ENCODE results near the gene TOX3.

TOX3 gene

GRCh38 chr16:52441886-52442285, 105.1 kb downstream of the TOX3 start:
- Histone ChIP-seq H3K27me3 (ENCODE audit: control insufficient read depth, insufficient read depth, low read length) (no peaks in the 10 kb centered on the region), H3K4me3 (ENCODE audit: low read length) (no peak overlapping the region), H3K27ac (ENCODE audit: low read depth, low read length) (no peak overlapping the region), H3K9ac (ENCODE audit: low read length) (no peak overlapping the region), H3K4me1 (ENCODE audit: control insufficient read depth, insufficient read depth, low read length) (no peaks in the 10 kb centered on the region), H3K36me3 (ENCODE audit: control insufficient read depth, insufficient read depth, low read length) (peaks cover 6% of the 10 kb centered on the region)

GRCh38 chr16:52440248-52440647, 106.7 kb downstream of the TOX3 start:
- Histone ChIP-seq H3K4me1 (ENCODE audit: control insufficient read depth, insufficient read depth, low read length) (no peaks in the 10 kb centered on the region), H3K27ac (ENCODE audit: low read depth, low read length) (no peak overlapping the region), H3K27me3 (ENCODE audit: control insufficient read depth, insufficient read depth, low read length) (no peaks in the 10 kb centered on the region), H3K36me3 (ENCODE audit: control insufficient read depth, insufficient read depth, low read length) (peaks cover 6% of the 10 kb centered on the region), H3K4me3 (ENCODE audit: low read length) (no peak overlapping the region), H3K9ac (ENCODE audit: low read length) (no peak overlapping the region)

GRCh38 chr16:52439750-52440149, 107.2 kb downstream of the TOX3 start:
- H3K4me3 ChIP-seq (ENCODE audit: low read length): no peak overlapping the region
- H3K27ac ChIP-seq (ENCODE audit: low read depth, low read length): no peak overlapping the region
- no peaks in the 10 kb centered on the region for H3K4me1 ChIP-seq (ENCODE audit: control insufficient read depth, insufficient read depth, low read length)
- H3K36me3 ChIP-seq (ENCODE audit: control insufficient read depth, insufficient read depth, low read length): peaks cover 6% of the 10 kb centered on the region
- no peaks in the 10 kb centered on the region for H3K27me3 ChIP-seq (ENCODE audit: control insufficient read depth, insufficient read depth, low read length)
- no peak overlapping the region for H3K9ac ChIP-seq (ENCODE audit: low read length)

GRCh38 chr16:52439171-52439701, 107.7 kb downstream of the TOX3 start:
- H3K27ac ChIP-seq (ENCODE audit: low read depth, low read length): no peak overlapping the region
- peaks cover 6% of the 10 kb centered on the region for H3K36me3 ChIP-seq (ENCODE audit: control insufficient read depth, insufficient read depth, low read length)
- no peak overlapping the region for H3K9ac ChIP-seq (ENCODE audit: low read length)
- no peak overlapping the region for H3K4me3 ChIP-seq (ENCODE audit: low read length)
- no peaks in the 10 kb centered on the region for H3K27me3 ChIP-seq (ENCODE audit: control insufficient read depth, insufficient read depth, low read length)
- no peaks in the 10 kb centered on the region for H3K4me1 ChIP-seq (ENCODE audit: control insufficient read depth, insufficient read depth, low read length)

- H3K27ac ChIP-seq (ENCODE audit: low read depth, low read length): no peak overlapping the region
- H3K4me1 ChIP-seq (ENCODE audit: control insufficient read depth, insufficient read depth, low read length): no peaks in the 10 kb centered on the region
- no peak overlapping the region for H3K9ac ChIP-seq (ENCODE audit: low read length)
Observed at GRCh38 chr16:52437277-52437670, 109.7 kb downstream of the TOX3 start.

GRCh38 chr16:52436339-52437276, 110.3 kb downstream of the TOX3 start:
- H3K27me3 ChIP-seq (ENCODE audit: control insufficient read depth, insufficient read depth, low read length): no peaks in the 10 kb centered on the region
- H3K36me3 ChIP-seq (ENCODE audit: control insufficient read depth, insufficient read depth, low read length): peaks cover 6% of the 10 kb centered on the region
- H3K4me3 ChIP-seq (ENCODE audit: low read length): no peak overlapping the region
- H3K27ac ChIP-seq (ENCODE audit: low read depth, low read length): no peak overlapping the region
- H3K9ac ChIP-seq (ENCODE audit: low read length): no peak overlapping the region
- H3K4me1 ChIP-seq (ENCODE audit: control insufficient read depth, insufficient read depth, low read length): no peaks in the 10 kb centered on the region

More at GRCh38 chr16:52437277-52437670, 109.7 kb downstream of the TOX3 start:
- H3K36me3 ChIP-seq (ENCODE audit: control insufficient read depth, insufficient read depth, low read length): peaks cover 6% of the 10 kb centered on the region
- H3K27me3 ChIP-seq (ENCODE audit: control insufficient read depth, insufficient read depth, low read length): no peaks in the 10 kb centered on the region
- no peak overlapping the region for H3K4me3 ChIP-seq (ENCODE audit: low read length)

GRCh38 chr16:52434224-52434623, 112.7 kb downstream of the TOX3 start:
- Histone ChIP-seq H3K27ac (ENCODE audit: low read depth, low read length) (no peak overlapping the region), H3K9ac (ENCODE audit: low read length) (no peak overlapping the region), H3K4me1 (ENCODE audit: control insufficient read depth, insufficient read depth, low read length) (no peaks in the 10 kb centered on the region), H3K4me3 (ENCODE audit: low read length) (no peak overlapping the region), H3K36me3 (ENCODE audit: control insufficient read depth, insufficient read depth, low read length) (peaks cover 3% of the 10 kb centered on the region), H3K27me3 (ENCODE audit: control insufficient read depth, insufficient read depth, low read length) (no peaks in the 10 kb centered on the region)

GRCh38 chr16:52433643-52434042, 113.3 kb downstream of the TOX3 start:
- no peaks in the 10 kb centered on the region for H3K27me3 ChIP-seq (ENCODE audit: control insufficient read depth, insufficient read depth, low read length)
- no peaks in the 10 kb centered on the region for H3K36me3 ChIP-seq (ENCODE audit: control insufficient read depth, insufficient read depth, low read length)
- H3K27ac ChIP-seq (ENCODE audit: low read depth, low read length): no peak overlapping the region
- no peak overlapping the region for H3K4me3 ChIP-seq (ENCODE audit: low read length)
- H3K4me1 ChIP-seq (ENCODE audit: control insufficient read depth, insufficient read depth, low read length): no peaks in the 10 kb centered on the region
- no peak overlapping the region for H3K9ac ChIP-seq (ENCODE audit: low read length)

- Histone ChIP-seq H3K27ac (ENCODE audit: low read depth, low read length) (no peak overlapping the region), H3K27me3 (ENCODE audit: control insufficient read depth, insufficient read depth, low read length) (no peaks in the 10 kb centered on the region), H3K36me3 (ENCODE audit: control insufficient read depth, insufficient read depth, low read length) (no peaks in the 10 kb centered on the region), H3K4me3 (ENCODE audit: low read length) (no peak overlapping the region), H3K9ac (ENCODE audit: low read length) (no peak overlapping the region), H3K4me1 (ENCODE audit: control insufficient read depth, insufficient read depth, low read length) (no peaks in the 10 kb centered on the region)
Observed at GRCh38 chr16:52424591-52424990, 122.4 kb downstream of the TOX3 start.

- Histone ChIP-seq H3K4me3 (ENCODE audit: low read length) (no peak overlapping the region), H3K36me3 (ENCODE audit: control insufficient read depth, insufficient read depth, low read length) (no peaks in the 10 kb centered on the region), H3K27ac (ENCODE audit: low read depth, low read length) (no peak overlapping the region), H3K4me1 (ENCODE audit: control insufficient read depth, insufficient read depth, low read length) (no peaks in the 10 kb centered on the region), H3K9ac (ENCODE audit: low read length) (no peak overlapping the region), H3K27me3 (ENCODE audit: control insufficient read depth, insufficient read depth, low read length) (no peaks in the 10 kb centered on the region)
Observed at GRCh38 chr16:52422307-52422706, 124.6 kb downstream of the TOX3 start.

- Histone ChIP-seq H3K4me1 (ENCODE audit: control insufficient read depth, insufficient read depth, low read length) (no peaks in the 10 kb centered on the region), H3K27ac (ENCODE audit: low read depth, low read length) (no peak overlapping the region), H3K27me3 (ENCODE audit: control insufficient read depth, insufficient read depth, low read length) (no peaks in the 10 kb centered on the region), H3K4me3 (ENCODE audit: low read length) (no peak overlapping the region), H3K9ac (ENCODE audit: low read length) (no peak overlapping the region), H3K36me3 (ENCODE audit: control insufficient read depth, insufficient read depth, low read length) (no peaks in the 10 kb centered on the region)
Observed at GRCh38 chr16:52418201-52418600, 128.7 kb downstream of the TOX3 start.

- no peak overlapping the region for H3K9ac ChIP-seq (ENCODE audit: low read length)
Observed at GRCh38 chr16:52416888-52417287, 130.1 kb downstream of the TOX3 start.

GRCh38 chr16:52411011-52411410, 135.9 kb downstream of the TOX3 start:
- Histone ChIP-seq H3K27ac (ENCODE audit: low read depth, low read length) (no peak overlapping the region), H3K4me3 (ENCODE audit: low read length) (no peak overlapping the region), H3K9ac (ENCODE audit: low read length) (no peak overlapping the region), H3K4me1 (ENCODE audit: control insufficient read depth, insufficient read depth, low read length) (no peaks in the 10 kb centered on the region), H3K27me3 (ENCODE audit: control insufficient read depth, insufficient read depth, low read length) (no peaks in the 10 kb centered on the region), H3K36me3 (ENCODE audit: control insufficient read depth, insufficient read depth, low read length) (no peaks in the 10 kb centered on the region)

More at GRCh38 chr16:52416888-52417287, 130.1 kb downstream of the TOX3 start:
- no peaks in the 10 kb centered on the region for H3K4me1 ChIP-seq (ENCODE audit: control insufficient read depth, insufficient read depth, low read length)
- no peaks in the 10 kb centered on the region for H3K36me3 ChIP-seq (ENCODE audit: control insufficient read depth, insufficient read depth, low read length)
- no peak overlapping the region for H3K27ac ChIP-seq (ENCODE audit: low read depth, low read length)
- H3K4me3 ChIP-seq (ENCODE audit: low read length): no peak overlapping the region
- no peaks in the 10 kb centered on the region for H3K27me3 ChIP-seq (ENCODE audit: control insufficient read depth, insufficient read depth, low read length)

Measured in rectal smooth muscle tissue (tissue), 1 donor.